Activated CD4-positive, alpha-beta T cell treated with anti-CD3 and anti-CD28 coated beads for 24 hours (primary cell): ENCODE data around the gene SYNDIG1.

Source experiments
- DNase-seq, 2 donors: peaks; one replicate each; pipeline ENCODE4 v3.0.0-alpha.2; 2020; ENCODE audit warnings: low read depth in 2 of 2

Gene SYNDIG1

DNA sequence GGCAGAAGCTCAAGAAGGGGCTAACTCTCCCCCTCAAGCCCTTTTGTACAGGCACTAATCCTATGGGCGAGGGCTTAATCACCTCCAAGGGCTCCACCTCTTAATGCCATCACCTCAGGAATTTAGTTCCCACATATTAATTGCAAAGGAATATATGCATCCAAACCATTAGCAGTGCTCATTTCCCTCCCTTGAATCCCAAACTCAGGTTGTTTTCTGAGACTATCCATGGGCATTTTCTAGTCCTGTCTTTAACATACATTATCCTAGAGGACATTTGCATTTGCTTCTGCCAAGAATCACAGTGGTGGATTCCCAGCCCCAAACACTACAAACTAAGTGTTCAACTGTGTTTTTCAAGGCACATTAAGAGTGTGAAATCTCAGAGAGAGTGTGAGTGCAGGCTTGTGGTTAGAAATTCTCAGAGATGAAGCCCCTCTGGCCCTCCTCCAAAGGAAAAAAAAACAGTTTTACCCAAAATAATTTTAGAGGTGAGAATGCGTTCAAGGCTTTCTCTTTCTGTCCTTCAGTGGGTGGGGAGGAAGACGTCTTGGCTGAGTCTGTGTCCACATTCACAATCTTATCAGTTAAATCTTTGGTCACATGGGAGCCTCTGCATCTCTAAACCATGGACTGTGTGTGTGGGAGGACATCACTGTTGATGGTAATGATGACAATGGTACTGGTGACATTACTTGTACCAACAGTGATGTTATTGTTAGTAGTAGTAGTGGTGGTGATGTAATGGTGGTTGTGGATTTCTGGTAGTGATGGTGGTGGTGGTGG, 59.3 kb downstream of the SYNDIG1 start:
- no peak for DNase-seq

DNA sequence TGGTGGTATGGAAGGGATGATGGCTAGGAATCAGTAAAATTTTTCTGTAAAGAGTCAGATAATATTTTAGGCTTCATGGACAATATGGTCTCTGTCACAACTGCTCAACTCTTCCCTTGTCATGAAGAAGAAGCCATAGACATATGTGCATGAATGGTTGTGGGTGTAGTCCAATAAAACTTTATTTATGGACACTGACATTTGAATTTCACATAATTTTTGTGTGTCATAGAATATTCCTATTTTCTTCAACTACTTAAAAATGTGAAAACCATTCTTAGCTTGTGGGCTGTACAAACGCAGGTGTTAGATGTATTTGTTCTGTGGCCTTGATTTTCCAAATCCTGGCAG, 59.9 kb downstream of the SYNDIG1 start:
- DNase-seq, result no peak

DNA sequence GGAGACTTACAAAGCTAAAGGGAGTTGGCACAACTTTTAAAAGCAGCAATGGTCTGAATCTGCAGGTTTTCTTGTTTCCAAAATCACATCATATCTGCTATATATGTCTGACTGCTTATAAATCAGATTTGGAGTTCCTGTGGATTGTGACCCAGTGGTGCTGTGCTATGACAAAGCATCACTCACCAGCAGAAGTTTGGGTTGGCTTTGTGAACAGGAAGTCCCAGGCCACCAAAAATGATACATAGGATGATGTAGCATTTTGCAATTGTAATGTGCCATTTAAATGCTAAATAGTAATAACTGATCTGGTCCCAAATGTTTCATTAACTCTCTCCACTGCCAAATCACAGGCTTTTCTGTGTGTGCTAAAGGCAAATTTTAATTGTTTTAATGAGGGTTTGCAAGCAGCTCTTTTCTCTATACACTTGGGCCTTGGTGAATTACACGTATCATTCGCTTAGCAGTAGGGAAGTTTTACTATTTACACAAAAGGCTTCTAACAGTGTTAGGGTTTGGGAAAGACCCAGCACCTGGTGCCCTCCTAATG, 60.8 kb downstream of the SYNDIG1 start:
- no peak for DNase-seq

DNA sequence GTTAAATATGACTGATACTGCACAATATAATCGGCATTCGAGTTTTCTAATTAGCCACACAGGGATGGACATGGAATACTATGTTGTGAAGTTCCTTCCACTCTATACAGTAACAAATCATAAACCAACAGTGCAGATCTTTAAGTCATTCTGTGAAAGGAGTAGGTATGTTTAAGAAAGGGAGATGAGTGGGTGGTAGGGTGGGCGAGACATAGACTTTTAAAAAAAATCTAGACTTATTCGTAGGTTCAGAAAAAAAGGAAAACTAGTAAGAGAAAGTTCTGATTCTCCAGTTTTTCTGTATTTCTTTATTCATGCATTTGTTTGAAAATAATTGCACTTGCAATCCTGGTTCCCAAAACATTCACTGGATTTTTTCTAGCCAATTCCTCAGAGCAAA, 61.8 kb downstream of the SYNDIG1 start:
- no peak for DNase-seq

DNA sequence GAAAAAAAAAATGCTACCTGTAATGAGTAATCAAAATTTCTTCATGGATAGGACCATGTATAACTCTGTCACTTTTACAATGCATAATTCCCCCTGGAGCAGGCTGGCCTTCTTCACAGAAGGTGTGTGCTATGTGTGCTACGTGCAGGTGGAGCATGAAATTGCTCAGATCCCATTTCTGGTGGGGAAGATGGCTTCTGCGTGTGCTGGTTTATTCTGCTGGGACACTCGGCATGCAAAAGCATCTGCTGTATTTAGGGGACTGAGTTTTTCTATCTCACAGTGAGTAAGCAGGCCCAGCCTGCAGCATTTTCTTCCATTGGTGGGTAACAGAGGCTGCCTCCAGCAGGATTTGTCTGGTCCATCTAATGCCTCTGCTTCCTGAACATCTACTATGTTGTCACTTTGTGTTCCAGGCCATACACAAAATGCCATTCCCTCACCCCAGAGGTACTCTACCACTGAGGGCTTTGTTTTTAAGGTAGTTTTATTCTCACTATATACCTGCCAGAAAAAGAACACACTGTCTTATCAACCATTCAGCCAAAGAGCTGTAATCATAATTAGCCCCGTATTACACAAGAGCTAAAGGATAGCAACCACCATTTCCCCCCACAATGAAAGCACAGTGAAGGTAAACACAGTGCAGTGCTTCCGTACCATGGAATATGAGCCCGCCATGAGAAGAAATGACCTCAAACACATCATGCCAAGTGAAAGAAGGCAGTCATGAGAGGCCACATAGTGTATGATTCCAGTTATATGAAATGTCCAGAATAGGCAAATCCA, 62.4 kb downstream of the SYNDIG1 start:
- no peak for DNase-seq

DNA sequence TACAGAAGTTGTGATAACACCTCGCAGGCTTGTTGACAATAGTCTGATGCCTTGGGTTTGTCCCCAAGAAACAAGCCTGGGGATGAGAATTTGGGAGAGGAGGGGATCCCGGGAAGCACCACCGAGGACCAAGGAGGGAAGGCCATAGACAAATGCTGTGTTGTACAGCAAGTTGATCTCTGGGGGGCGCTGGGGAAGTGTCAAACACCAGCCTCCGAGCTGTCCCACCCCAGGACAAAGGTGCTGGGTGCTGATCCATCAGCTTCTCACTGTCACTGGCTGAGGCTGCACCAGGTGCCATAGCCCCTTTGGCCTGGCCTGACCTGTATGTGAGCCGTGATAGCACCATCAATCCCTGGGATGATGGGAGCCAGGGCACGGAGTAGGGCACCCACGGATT, 64.0 kb downstream of the SYNDIG1 start:
- DNase-seq, result no peak

DNA sequence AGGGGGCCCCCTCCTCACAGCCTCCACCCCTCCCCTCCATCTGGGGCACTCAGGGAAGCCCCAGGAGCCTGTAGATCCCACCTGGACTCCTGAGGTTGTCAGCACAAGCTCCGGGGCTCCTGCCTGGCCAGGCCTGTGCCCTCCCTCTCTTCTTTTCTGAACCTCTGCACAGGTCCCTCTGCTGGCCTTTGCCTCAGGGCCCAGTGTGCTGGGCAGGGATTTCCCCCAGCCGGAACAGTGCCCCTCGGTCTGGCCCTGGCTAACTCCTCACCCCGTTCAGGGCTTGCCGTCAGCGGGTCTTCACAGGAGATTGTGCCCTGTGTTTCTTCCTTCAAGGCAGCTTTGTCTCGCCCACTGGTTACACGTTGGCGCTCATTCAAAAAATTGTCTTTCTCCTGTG, 64.9 kb downstream of the SYNDIG1 start:
- DNase-seq, result no peak

DNA sequence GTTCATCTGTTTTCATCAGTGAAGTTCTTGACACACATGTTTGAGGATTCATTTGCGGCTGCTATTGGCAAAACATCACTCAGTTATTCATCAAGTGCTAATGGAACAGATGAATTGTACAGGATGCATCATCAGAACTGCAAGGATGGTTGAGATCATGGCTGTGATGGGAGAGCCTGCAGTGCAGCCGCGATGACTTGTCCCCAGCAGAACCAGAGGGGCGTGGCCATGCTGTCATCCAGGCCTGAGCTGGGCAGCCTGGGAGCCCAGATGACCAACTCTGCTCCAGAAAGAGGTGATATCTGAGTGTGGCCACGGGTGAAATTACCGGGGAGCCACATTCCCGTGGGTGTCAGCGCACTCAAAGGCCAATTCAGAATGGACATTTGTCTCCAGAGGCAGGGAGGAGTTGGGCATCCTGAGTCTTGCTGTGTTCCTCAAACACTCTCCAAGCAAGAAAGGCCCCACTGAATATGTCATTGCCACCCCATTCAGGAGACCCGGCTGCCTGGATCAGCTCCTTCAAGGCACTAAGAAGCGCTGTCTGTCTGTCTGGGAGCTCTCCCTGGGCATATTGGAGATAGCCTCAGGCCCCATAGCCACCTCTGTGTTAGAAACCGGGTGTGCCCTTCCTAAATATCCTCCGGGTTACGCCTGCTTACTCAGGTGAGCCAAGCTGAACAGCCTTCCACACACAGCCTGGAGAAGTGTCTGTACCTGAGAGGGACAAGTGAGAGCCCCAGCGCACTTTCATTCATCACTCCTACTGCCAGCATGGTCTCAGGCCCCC, 66.7 kb downstream of the SYNDIG1 start:
- no peak for DNase-seq

DNA sequence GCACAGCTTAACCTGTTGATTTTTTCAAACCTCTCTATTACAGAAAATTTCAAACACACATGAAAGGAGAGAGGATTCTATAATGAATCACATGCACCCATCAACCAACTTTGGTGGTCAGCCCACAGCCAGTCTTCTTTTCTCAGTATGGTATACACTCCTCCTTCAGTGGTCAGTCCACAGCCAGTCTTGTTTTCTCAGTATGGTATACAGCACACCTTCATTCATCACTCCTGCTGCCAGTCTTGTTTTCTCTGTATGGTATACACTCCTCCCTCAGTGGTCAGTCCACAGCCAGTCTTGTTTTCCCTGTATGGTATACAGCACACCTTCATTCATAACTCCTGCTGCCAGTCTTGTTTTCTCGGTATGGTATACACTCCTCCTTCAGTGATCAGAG, 67.8 kb downstream of the SYNDIG1 start:
- DNase-seq, result no peak

DNA sequence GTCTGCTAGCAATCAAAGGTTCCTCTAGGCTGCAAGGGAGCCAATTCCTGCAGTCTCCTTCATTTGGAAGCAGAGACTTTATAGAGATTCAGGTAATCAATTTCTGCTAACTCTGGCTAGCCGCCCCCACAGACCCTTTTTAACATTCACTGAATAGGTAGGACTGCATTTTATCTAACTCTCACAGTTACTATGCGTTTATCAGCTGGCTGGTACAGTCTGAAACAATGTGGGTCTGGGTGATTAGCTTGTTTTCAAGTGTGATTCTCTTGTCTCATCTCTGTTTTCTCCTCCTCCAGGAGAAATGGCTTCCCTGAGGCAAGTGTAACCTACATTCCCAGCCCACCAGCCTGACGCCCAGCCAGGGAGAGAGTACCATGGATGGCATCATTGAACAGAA, 73.3 kb downstream of the SYNDIG1 start:
- DNase-seq, result no peak

DNA sequence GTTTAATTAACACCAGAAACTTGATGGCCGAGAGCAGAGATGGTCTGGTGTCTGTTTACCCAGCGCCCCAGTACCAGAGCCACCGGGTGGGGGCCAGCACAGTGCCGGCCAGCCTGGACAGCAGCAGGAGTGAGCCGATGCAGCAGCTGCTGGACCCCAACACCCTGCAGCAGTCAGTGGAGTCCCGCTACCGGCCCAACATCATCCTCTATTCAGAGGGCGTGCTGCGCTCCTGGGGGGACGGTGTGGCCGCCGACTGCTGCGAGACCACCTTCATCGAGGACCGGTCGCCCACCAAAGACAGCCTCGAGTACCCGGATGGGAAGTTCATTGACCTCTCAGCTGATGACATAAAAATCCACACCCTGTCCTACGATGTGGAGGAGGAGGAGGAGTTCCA, 73.7 kb downstream of the SYNDIG1 start:
- DNase-seq, result no peak

DNA sequence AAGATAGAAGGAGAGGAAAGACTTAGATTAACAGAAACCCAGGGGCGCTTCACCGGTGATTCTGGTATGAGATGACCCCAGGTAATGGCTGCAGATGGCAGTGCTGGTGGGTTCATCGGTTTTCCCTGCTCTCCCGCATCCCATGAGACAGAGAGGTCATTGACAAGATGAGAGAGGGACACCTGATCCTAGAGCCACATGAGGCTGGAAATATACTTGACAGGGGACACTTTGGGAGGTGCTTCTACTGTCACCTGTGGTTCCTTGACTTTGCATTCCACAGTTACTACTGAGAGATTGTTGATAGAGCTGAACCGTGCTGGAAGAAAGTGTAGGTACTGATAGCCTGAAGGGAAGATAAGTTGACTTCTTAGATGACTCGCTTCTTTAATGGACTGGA, 74.3 kb downstream of the SYNDIG1 start:
- DNase-seq, result no peak

DNA sequence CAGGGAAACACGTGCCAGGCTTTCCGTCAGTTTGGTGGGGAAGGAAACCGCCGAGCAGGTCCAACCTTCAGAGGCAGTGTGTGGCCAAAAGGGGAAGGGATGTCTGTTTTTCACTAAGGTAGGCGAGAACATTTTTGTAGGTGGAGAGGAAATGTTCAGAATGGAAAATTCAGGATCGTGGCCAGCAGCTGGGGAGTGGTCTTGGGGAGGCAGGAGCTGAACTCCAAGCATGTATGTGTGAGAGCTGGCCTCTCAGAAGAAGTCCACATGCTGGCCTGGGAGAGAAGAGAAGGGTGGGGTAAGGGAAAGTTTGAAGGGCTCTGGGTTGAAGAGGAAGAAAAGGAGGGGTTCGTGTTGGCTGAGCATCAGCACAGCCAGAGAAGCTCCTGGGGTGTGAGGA, 74.9 kb downstream of the SYNDIG1 start:
- DNase-seq, result no peak

DNA sequence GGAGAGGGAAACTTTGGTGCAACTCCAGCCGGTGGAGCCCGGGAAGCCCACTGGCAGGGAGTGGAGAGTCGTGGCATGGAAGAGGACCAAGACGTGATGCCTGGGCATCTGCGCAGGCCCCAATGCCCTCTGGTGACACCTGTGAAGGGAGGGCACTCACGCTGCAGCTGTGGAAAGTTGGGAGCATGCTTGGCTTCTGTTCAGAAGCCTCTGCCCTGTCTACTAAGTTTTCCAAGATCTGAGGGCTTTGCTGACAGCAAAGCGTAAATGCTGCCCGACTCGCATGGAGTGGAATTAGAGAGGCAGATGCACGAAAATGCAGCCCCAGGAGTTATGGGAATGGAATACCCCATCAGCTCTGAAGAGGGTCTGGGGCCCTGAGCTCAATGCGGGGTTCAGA, 75.7 kb downstream of the SYNDIG1 start:
- DNase-seq, result no peak

DNA sequence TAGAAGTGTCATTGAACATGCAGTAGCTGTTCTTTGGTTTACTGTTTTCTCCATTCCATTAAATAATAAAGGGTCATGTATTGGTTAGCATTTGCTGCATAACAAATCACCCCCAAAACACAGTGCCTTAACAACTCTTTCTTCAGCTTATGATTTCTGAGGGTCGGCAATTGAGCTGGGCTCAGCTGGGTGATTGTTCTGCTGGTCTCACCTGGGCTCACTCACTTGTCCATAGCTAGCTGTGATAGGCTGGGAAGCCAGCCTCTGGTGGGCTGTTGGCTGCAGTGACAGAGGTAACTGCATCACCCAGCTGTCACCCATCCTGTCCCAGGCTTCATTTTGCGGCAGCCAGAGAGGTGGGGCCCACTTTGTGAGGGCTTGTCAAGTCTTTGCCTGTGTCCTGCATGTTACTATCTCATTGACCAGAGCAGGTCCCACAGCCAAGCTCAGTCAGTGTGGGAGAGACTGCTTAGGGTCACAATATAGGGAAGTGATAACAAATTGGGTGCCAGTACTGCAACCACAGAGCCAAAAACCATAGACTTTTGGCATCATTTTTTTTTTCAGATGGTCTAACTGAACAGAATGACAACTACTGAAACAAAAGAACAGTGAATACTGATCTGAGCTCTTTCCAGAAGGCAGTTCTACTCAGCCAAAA, 76.9 kb downstream of the SYNDIG1 start:
- no peak for DNase-seq

DNA sequence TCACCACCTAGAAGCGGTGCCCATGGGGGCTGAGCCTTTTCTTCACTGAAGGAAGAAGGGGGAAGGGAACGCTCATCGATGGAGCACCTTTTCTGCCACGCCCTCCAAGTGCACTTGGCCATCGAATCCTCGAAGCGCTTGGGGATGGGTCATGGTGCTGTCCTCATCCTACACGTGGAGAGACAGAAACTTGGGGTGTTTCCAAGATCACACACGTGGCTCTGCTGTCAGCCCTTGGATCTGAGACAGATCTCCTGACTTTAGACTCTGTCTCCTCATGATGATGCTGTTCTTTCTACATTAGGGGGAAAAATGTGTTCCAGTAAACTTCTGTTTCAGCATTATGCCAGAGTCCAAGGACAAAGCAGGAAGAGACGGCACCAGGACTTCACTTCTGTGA, 78.5 kb downstream of the SYNDIG1 start:
- DNase-seq, result no peak

DNA sequence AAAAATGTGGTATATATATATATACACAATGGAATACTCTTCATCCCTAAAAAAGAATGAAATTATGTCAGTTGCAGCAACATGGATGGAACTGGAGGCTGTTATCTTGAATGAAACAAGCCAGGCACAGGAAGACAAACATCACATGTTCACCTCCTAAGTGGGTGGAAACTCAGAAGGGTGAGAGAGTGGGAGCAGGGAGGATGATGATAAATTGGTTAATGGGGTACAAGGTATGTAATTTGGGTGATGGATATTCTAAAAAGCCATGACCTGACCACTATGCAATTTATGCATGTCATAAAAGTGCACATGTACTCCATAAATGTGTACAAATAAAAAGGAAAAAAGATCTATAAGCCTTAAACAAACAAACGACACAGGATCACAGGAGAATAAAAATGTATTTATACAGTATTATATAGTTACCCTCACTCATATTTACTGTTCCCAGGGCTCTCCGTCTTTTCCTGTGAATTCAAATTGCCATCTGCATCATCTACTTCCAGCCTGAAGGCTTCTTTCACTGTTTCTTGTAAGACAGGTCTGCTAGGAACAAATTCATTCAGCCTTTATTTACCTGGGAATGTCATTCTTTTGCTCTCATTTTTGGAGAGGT, 89.8 kb downstream of the SYNDIG1 start:
- no peak for DNase-seq

DNA sequence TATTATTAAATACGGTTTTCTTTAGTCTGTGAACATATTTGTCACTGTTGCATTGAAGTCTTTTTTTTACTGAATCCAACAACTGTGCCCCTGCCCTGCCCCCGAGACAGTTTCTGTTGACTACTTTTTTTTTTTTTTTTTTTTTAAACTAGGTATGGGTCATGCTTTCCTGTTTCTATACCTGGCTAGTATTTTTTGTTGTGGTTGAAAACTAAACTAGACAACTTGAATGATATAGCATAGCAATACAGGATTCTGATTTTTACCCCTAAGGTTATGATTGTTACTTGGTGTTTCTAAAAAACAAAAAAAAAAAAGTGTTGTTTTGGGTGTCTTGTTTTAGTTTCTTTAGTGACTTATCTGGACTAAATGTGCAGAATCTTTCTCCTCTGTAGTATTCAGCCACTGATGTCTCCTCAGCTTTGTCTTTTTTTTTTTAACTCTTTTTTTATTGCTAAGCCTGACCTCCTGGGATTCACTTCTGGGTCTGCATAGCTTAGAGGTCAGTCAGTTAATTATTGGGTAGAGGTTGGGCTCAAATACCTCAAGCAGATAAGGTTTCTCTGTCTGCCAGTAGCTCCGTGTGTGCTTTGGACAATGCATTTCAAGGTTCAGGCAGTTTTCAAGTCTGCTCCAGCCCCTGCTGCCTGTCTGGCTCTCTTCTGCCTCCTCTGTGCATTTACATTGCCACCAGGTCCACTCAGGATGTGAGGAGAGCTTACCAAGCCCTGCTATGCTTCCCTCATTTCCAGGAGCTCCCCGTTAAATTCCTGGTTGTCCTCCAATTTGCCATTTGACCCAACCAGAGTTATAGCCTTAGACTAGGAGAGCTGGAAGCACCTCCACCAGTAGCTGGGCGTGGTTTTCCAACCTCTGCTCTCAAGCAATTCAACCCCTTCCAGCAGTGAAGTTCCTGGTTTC, 91.4 kb downstream of the SYNDIG1 start:
- no peak for DNase-seq

DNA sequence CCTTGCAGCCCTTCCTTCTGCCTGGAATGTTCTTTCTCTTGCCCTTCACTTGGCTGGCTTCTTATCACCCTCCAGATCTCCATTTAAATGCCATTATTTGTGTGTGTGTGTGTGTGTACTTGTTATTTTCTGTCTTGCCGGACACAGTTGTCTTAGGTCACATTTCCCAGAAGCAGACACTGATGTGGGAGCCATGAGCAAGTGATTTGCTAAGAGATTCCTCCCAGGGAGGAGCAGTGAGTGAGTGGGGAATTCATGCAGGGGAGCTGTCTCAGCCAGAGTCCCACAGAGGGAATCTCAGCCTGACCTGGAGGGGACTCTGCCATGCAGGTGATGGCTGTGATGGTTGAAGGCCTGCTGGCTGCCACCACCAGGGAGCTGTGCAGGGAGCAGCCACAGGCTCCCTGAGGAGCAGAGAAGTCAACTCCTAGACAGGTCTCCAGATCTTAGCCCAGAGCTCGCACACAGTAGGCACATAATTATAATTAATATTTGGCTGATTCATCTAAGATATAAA, 96.5 kb downstream of the SYNDIG1 start:
- DNase-seq, result no peak

DNA sequence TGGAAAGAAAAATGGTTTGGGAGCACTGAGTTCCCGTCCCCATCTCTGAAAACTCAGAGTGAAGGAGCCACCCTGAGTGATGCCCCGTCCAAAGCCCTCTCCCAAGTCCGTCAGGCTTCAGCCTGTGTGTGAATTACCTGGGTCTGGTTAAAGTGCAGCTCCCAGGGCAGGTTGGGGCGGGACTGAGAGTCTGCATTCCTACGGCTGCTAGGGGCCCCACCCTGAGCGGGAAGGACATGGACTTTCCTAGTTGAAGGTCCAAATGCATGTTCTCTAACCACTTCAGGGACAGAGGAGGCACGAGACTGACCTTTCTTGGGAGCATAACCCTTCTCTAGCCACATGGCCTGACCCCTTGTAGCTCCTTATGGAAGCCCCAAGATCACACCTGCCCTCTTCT, 97.2 kb downstream of the SYNDIG1 start:
- DNase-seq, result no peak
